Measurements from ENCODE around the gene TUBB4B.

Gene TUBB4B

DNA sequence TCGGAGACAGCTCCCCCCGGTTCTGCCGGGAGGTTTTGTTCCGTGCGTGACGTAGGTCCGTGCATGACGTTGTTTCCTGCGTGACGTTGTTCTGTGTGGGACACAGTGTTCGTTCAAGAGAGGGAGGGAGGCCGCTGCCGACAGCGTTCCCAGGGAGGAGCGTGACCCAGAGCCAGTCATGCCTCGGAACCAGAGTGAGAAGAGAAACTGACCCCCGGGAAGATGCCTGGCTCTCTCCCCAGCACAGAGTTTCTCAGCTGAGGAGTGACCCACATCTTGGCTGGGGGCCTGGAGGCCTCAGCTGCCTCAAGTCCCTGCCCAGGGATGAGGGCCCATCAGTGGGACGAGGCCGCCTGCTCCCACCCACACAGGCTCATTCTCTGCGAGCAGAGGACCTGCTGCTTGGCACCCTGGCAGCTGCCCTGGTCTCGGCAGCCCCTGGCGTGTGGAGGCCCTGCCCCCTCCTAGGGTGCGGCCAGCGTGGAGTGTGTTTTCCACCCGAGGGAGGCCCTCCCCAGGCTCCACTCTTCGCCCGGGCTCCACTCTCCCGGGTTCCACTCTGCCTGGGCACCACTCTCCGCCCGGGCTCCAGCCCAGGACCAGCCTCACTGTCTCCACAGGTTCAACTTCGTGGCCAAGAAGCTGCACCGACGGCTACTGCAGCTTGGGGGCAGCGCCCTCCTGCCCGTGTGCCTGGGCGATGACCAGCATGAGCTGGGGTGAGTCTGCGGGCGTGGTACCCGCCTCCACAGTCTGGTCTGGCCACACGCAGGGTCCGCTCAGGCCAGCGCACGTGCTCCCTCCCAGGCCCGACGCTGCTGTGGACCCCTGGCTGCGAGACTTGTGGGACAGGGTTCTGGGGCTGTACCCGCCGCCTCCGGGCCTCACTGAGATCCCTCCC is 27.7 kb upstream of the TUBB4B start:
- peak; percentile 11 for DNase-seq

DNA sequence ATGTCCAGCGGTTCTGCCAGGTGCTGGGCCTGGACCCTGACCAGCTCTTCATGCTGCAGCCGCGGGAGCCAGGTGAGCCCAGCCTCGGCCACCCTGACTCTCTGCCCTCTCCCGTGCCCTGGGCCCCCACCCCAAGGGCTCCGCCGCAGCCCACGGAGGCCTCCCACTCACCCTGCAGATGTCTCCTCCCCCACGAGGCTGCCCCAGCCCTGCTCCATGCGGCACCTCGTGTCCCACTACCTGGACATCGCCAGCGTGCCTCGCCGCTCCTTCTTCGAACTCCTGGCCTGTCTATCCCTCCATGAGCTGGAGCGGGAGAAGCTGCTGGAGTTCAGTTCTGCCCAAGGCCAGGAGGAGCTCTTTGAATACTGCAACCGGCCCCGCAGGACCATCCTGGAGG is 26.5 kb upstream of the TUBB4B start:
- no peak for DNase-seq

DNA sequence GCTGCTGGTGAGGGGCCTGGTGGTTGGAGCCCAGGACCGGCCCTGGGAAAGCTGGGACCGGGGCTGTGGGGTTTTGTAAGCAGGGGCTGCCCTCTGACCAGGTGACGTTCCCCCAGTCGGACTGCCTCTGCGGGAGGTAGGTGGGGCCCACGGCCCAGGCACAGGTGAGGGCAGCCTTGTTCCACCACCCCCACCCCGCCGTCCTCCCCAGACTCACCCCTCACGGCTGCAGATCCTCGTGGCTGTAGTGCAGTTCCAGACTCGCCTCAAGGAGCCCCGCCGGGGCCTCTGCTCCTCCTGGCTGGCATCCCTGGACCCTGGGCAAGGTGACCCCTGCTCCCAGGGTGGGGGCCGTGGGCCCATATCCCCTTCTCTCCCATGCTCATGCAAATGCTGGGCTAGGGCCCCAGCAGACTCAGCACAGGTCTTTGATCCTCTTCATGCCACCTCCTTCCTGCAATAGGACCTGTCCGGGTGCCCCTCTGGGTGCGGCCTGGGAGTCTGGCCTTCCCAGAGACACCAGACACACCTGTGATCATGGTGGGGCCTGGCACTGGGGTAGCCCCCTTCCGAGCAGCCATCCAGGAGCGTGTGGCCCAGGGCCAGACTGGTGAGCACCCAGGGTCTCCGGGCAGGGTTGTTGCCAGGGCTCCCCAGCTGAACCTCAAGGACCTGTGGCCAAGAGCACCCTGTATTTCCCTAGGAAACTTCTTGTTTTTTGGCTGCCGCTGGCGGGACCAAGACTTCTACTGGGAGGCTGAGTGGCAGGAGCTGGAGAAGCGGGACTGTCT is 25.7 kb upstream of the TUBB4B start:
- DNase-seq, result no peak

DNA sequence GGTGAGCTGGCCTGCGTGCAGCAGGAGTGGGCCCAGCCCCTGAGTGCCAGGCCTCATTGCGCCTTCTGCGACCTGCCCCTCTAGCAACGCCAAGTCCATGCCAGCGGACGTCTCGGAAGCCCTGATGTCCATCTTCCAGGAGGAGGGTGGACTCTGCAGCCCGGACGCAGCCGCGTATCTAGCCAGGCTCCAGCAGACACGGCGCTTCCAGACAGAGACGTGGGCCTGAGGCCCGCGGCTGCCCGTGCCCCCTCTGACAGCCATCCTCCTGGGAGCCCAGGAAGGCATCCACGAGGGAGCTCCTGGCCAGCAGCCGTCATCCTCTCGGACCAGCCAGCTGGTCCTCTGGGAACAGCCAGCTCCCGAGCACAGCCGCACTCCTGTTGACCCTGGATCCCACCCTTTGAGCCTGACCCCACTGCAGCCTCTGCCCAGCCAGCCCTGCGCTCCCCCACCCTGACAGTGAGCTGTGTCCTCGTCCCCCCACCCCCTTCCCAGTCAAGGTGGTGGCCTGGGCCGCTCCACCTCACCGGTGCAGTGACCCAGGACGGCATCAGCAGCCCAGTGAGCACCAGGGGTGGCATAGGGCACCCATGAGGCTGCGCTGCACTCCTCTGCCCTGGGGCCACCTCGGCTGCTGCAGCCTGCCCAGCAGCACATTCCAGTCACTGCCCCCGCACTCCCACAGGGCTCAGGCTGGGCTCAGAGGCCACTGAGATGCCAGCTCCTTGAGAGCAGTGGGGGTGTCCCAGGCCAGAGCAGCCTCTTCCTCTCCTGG is 24.7 kb upstream of the TUBB4B start:
- DNase-seq, result no peak

DNA sequence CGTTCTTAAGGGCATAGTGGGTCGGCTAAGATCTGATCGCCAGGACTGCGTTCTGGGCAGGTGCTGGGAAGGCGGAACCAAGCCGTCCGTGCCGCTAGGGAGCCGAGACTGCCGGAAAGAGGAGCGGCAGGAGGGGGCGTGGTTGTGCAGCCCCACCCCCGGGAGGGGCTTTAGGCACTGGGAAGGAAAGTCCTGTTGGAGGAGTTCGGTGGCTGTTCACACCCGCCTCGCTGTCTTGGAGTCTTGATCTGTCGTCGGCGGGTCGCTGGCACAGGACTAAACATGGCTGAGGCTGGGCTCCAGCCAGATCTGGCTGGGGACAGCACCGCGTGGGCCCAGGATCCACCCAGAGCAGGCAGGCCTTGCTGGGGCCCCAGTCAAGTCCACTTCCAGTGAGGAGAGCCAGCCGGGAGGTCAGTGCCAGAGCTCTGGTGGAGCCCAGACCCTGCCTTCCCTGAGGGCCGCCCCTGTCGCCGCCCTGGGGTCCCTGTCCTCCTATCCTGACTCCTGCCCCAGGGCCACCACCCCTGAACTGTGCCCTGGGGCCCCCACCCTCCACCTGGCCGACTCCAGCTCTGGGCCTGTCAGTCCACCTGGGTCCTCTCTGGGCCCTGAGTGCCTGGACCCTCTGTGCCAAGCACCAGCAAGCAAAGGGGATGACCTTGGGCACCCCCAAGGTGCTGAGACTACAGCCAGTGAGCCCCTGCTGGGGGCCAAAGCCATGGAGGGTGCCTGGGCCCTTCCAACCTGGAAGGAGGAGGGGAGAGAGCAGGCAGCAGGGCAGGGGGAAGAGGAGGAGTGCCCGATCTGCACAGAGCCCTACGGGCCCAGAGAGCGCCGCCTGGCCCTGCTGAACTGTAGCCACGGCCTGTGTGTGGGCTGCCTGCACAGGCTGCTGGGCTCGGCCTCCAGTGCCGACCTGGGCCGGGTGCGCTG is 23.5 kb upstream of the TUBB4B start:
- peak; percentile 64 for DNase-seq

- DNase-seq, result no peak
Observed at GRCh38 chr9:137218212-137218753, 22.8 kb upstream of the TUBB4B start.

GRCh38 chr9:137218754-137219271 is 22.3 kb upstream of the TUBB4B start:
- DNase-seq, result no peak

GRCh38 chr9:137219757-137220316 is 21.2 kb upstream of the TUBB4B start:
- no peak for DNase-seq

DNA sequence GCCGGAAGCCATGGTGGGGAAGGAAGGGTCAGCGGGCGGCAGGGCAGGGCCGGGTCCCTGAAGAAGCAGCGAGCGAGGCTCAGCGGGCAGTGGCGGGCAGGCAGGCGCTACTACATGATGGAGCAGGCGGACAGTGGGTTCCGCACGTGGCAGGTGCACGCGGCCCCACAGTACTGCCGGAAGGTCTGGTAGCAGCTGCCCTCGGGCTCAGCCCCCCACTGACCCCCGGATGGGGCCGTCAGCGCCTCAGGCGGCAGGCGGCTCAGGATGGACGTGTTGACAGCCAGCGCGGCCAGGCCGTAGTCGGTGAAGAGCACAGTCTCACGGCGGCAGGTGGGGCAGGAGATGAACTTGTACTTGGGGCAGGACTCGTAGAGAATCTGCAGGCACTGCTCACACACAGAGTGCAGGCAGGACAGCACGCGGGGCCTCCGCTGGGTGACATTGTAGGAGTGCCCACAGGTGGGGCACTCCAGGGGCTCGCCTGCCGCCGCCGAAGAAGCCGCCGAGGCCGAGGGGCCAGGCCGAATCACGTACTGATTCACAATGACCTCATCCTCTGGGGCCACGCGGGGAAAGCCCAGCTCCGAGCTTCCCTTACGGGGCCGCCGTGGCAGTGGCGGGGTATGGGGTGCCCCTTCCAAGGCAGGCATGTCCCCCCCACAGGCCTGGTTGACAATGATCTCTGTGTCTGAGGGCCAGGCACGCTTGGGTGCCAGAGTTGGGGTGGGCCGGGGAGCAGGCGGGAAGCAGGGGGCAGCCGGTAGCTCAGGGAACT is 20.6 kb upstream of the TUBB4B start:
- no peak for DNase-seq

- DNase-seq, result no peak
Observed at GRCh38 chr9:137221095-137221505, 20.0 kb upstream of the TUBB4B start.

GRCh38 chr9:137221506-137222111 is 19.5 kb upstream of the TUBB4B start:
- DNase-seq, result no peak

- no peak for DNase-seq
Observed at GRCh38 chr9:137222190-137223077, 18.7 kb upstream of the TUBB4B start, which contains the start of gene RNF208. Gene RNF208, minus strand, starts transcription at chr9:137222240. Its CDS starts 1,028 bp downstream, at chr9:137221212.

DNA sequence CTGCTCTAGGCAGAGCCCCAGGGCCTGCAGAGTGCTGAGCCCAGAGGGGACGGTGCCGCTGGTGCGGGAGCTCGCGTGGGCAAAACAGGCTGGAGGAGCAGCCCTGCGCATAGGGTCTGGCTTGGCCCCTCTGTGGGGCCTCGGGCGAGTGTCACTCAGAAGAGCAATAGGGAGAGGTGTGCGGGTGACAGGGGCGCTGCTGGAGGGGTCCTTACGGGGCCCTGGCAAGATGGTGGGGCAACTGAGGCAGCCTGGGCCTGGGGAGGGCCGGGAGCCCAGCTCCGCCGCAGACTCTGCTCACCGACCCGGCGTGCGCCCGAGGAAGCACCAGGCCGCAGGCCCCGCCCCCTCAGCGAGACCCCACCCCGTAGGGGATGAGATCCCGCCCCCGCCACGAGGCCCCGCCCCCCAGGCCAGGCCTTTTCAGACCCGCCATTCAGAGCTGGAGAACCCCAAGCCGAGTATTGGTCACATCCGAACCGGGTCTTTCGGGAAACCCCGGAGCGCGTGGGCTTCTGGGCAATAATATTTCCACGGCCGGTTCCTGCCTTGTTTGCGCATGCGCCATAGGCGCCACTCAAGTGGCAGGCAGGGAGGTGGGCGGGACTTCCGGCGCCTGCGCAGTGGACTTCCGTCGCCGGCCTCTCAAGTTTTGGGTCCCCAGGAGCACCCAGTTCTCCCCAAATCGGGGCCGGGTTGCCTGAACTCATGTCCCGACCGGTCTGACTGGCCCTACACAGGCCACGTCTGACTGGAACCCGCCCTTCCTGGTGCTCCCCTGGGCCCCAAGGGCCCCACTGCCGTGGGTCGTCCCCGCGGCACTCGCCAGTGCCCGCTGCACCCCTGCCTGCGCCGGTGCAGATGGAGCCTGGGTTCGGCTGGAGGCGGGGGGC is 17.8 kb upstream of the TUBB4B start:
- DNase-seq, result peak; percentile 91

DNA sequence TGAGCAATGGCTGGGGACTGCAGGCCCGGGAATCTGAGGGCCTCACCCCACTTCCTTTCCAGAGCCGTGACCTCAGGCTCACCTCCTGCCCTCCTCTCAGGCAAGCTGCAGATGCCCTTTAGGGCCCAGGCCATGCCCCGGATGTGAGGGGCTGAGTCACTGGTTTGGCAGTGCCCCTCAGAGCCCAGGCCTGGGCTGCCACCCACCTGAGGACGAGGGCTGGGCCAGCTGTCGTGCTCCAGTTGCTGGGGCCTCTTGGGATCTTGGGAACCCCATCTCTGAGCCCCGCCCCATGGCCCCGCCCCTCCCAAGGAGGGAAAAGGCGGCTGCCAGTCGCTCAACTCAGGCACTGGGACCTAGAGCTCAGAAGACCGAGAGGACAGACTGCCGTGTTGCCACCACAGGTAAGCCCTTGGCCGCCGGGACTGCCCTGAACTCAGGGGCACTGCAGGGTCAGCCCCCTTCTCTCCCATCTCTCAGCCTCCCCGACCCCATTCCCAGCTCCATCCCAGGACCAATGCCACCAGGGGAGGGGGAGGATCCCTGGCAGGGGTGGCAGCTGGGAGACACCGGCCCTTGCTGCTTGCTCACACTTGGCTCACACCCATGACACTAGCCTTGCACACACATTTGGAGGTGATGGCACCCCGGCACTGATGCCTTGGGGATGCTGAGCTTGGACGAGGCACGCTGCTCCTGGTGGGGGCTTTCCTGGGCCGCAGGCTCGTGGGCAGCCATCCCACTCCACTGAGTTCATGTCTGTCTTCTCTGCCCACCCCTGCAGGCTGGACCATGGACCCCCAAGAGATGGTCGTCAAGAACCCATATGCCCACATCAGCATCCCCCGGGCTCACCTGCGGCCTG is 16.0 kb upstream of the TUBB4B start, which contains the start of gene CYSRT1:
TSS of gene CYSRT1 (plus strand) at position 345 of the 865 bp plus-strand sequence. CDS start at position 793, 448 bp downstream.
- no peak for DNase-seq

DNA sequence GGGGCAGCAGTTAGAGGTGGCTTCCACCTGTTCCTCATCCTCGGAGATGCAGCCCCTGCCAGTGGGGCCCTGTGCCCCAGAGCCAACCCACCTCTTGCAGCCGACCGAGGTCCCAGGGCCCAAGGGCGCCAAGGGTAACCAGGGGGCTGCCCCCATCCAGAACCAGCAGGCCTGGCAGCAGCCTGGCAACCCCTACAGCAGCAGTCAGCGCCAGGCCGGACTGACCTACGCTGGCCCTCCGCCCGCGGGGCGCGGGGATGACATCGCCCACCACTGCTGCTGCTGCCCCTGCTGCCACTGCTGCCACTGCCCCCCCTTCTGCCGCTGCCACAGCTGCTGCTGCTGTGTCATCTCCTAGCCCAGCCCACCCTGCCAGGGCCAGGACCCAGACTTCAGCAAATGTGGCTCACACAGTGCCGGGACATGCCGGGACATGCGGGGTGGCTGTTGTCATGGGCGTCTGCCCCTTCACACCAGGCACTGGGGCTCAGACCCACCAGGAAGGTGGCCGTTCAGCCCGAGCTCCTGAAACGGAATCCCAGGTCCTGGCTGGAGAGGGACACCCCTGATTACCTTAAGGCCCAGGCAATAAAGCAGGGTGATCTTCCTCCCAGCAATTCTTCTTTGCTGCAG is 15.3 kb upstream of the TUBB4B start:
- DNase-seq, result no peak

Measured in NCI-H1105 treated with DMSO at 0.1 percent for 48 hours (cell line).